Activated CD4-positive, CD25-positive, alpha-beta regulatory T cell treated with anti-CD3 and anti-CD28 coated beads, Interleukin-2, amount 50 U/mL, for 72 hours (primary cell): ENCODE results near the gene SIK2.
"Not testable (repeated sequence)": the region's sequence is repeated elsewhere in the genome, so short reads cannot be mapped to it uniquely, and the experiment has no call there.

Experiments used
- DNase-seq: peaks from one replicate; pipeline ENCODE4 v3.0.0; 2021

Gene SIK2

GRCh38 chr11:111765320-111765983, 163.2 kb downstream of the SIK2 start:
- no peak for DNase-seq

- DNase-seq = peak; percentile 73
These were observed 164.0 kb downstream of the SIK2 start, which contains the start of gene PPP2R1B for GRCh38 chr11:111765984-111766833. TSS of gene PPP2R1B (minus strand) at chr11:111766389. CDS start at chr11:111766361, 28 bp downstream.

DNA sequence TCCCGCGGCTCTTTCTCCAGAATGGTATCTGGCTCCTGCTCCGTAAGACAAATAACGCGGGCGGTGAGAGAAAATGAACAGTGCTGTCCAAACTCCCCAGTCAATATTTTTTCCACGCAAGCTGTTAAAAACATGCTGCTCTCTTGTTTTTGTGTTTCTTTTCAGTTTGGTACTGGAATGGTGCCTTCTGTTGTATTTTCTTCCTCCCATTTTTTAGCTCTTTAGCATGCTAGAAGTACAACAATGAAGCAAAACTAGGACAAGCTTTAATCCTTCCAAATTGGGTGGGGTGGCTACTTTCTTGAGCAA, 164.5 kb downstream of the SIK2 start:
- DNase-seq = no peak

- no peak for DNase-seq
These were observed 168.4 kb downstream of the SIK2 start for GRCh38 chr11:111770581-111771134.

- DNase-seq = not testable (repeated sequence)
These were observed 169.0 kb downstream of the SIK2 start for GRCh38 chr11:111771205-111771604.

- no peak for DNase-seq
These were observed 170.3 kb downstream of the SIK2 start for GRCh38 chr11:111772535-111772934.

DNA sequence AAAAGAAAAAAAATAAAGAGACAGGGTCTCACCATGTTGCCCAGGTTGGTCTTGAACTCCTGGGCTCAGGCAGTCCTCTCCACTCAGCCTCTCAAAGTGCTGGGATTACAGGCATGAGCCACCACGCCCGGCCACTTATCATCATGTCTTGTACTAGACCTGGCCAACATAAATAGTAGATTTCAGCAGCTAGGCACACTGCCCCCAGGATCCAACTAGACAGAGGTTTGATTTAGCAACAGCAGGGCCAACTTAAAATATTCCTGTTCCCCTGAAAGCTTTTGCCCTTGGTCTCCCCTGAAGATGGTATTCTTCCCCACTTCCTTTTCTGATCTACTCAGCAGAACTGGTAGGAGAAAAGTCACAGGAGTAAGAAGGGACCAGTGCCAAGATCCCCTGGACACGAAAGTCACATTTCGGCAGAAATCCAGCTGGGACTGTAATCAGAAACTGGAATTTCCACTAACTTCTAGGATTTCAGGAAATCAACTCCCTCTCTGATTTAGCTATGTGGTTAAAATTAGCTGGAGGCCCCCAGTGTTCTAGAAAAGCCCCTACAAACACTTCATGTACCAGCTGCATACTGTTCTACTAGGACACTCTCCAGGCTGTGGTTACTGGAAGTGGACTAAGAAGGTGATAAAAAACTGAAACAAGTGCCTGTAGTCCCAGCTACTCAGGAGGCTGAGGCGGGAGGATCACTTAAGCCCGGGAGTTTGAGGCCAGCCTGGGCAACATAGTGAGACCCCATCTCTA, 172.9 kb downstream of the SIK2 start:
- DNase-seq = no peak

DNA sequence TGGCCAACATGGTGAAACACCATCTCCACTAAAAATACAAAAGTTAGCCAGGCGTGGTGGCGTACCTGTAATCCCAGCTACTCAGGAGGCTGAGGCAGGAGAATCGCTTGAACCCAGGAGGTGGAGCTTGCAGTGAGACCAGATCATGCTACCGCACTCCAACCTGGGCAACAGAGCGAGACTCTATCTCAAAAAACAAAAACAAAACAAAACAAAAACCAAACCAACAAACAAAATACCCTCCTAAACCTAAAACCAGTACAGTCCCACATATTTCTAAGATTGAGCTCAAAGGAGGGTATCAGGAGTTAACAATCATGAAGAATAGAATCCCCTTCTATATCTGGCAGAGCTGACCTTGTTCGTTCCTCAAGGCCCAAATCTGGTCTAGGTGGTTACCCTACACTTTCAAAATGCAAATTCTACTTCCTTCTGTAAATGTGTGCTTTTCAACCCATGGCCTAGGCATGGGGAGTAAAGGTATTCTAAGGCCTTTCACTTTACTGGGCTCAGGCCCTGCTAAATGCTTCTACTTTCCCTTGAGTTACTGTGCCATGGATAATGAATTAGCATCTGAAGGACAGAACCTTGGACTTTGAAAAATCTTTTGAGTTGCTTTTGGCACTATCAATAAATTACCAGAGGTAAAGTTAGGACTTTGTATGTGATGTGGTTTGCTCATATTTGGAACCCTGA, 174.3 kb downstream of the SIK2 start:
- no peak for DNase-seq

DNA sequence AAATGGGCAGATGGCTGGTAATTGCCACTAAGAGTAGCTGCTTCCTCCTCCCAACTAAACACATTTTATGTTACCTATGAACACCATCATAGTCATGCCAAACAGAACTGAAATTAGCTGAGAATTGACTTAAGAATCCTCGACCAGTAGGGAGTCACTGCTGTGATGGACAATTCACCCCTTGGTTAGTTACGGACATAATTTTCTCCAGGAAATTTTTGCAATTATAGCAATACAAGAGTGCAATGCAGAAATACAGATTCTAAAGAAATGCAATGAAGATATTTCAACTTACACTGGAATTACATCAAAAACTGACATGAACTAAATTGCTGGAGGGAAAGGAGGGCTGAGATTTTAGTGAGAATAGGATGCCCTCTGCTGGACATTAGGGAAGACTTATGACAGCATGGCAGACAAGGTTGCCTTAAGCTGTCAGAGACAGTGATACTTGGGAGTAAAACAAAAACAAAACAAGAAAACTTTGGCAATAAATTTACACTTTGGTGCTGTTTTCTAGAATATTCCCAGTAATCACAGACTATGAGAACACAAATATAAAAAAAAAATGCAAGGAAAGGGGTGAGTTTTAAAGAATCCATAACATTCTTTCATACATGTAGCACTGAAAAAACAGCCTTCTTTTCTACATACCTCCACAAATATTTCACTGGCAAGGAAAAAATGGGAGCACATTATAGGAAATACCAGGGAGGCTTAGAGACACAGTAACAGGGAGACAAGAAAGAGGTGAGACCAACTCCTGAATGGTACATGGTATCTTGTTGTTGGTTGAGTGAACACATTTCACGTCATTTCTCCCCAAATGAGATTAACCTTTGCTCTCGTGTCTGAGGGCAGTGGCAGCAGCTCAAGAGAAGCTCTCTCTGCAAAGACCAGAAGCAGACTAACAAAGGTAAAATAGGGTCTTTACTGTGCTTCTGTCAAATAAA, 175.1 kb downstream of the SIK2 start:
- DNase-seq = no peak

GRCh38 chr11:111778047-111778558, 175.9 kb downstream of the SIK2 start:
- DNase-seq = no peak

GRCh38 chr11:111779118-111779517, 176.9 kb downstream of the SIK2 start:
- DNase-seq = no peak
